Activated CD4-positive, alpha-beta memory T cell treated with anti-CD3 and anti-CD28 coated beads, Interleukin-2, amount 10 ng/mL, durations not matched to agents 7 days and 5 days (primary cell): ENCODE results near the gene CATSPER4. TPM values are rescaled to one million over a fixed set of nuclear protein-coding genes. Genes with fewer than 3 reads are reported as not detected.

ENCODE experiments used
- CTCF ChIA-PET: fragments of 350-600 bp; sonication (Branson Sonifier 250); formaldehyde crosslinking; loops from one replicate; lab custom pipeline; 2021; ENCODE audit warnings: antibody characterized with exemption, inconsistent platforms; lab: Charles Lee
- POLR2A ChIA-PET: fragments of 350-600 bp; sonication (Branson Sonifier 250); formaldehyde crosslinking; loops from one replicate; lab custom pipeline; 2021; ENCODE audit warnings: antibody characterized with exemption; lab: Charles Lee
- DNase-seq: peaks from one replicate; pipeline ENCODE4 v3.0.0-alpha.2; 2020
- H3K27ac Mint-ChIP-seq: one replicate; pipeline ENCODE4 v1.8.0; 2021; ENCODE audit warnings: mild to moderate bottlenecking, mixed read lengths
- H3K27me3 Mint-ChIP-seq: one replicate; pipeline ENCODE4 v1.8.0; 2021; ENCODE audit warnings: mixed read lengths
- H3K36me3 Mint-ChIP-seq: one replicate; pipeline ENCODE4 v1.8.0; 2021; ENCODE audit warnings: low read depth, mixed read lengths
- H3K4me1 Mint-ChIP-seq: one replicate; pipeline ENCODE4 v1.8.0; 2021; ENCODE audit warnings: mixed read lengths
- H3K4me3 Mint-ChIP-seq: one replicate; pipeline ENCODE4 v1.8.0; 2021; ENCODE audit warnings: mild to moderate bottlenecking, mixed read lengths
- H3K9me3 Mint-ChIP-seq: one replicate; pipeline ENCODE4 v1.8.0; 2021; ENCODE audit warnings: mixed read lengths
- total RNA-seq, 2 experiments: library from RNA; stranded (reverse); gene quantifications; one replicate each; pipeline ENCODE4 v1.2.3, GENCODE V29; 2021

CATSPER4 gene
- total RNA-seq, 2 experiments from 2014 or later, result not detected

DNA sequence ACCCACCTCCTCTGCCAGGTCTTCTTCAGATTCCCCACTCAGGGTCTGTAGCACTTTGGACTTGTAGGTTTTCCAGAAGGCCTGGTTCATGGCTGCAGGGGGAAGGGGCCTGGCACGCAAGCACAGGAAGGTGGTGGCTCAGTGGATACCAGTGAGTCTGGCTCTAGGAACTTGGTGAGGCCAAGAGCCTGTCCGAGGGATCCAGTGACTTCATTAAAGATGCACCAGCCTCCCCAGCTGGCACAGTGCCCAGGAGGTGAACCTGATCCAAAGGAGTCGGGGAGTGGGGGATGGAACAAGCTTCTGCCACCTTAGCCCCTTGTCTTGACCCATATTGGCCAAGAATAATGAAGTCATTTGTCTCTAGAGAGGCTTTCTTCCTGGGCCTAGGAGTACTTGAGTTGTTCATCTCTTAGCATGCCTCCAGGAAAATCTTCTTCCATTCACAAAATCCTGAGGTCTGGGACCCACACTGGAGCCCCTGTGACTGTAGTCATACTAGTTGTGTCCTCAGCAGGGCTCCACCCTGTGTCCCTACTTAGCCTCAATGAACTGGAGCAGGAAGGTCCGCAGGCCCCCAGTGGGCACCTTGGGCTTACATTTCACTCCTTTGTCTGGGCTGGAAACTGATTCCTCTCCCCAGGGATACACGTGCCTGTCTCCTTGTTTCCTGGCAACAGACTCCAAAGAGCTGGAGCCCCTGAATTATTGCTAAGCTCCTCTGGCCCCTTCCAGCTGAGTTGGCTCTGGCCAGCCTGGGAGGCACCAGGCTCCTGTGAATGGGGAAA lies 21.8 kb upstream of the CATSPER4 start, which contains the start of gene C1orf232:
TSS of gene C1orf232 (minus strand) at position 554 of the 788 bp plus-strand sequence. CDS start at position 90, 464 bp downstream.
- Mint-ChIP-seq H3K9me3 (no peaks in the 10 kb centered on the region), H3K4me3 (peak within 1 kb of the TSS; percentile 83), H3K4me1 (peaks cover 38% of the 10 kb centered on the region), H3K27me3 (peaks cover 9% of the 10 kb centered on the region), H3K36me3 (no peaks in the 10 kb centered on the region), H3K27ac (peak within 1 kb of the TSS; percentile 70)
- DNase-seq, result no peak
- ChIA-PET POLR2A (interaction anchor here (4.6 kb wide), 1 partner anchor 66 kb away, joined by 46 read pairs; the partner anchor contains the start of gene CEP85), CTCF (interaction anchor here (1.3 to 2.8 kb wide), 8 partner anchors 26 to 249 kb away, joined by 3 to 114 read pairs (median 10); partner anchors contain the start of genes CEP85 and SH3BGRL3)

DNA sequence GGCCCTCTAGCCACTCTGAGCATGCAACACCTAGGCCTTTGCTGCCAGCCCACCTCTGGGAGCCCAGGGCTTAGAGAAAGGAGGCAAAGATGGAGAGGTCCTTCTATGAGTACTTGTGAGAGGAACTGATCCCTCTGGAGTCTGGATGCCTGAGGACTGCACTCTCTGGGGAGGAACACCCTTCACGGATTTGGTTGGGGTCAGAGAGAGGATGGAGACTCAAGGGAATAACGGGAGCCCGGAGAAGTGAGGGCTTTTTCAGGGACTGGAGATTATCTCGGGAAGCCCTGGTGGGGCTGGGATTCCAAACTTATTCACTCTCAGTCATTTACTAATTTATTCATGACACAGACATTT lies 21.2 kb upstream of the CATSPER4 start:
- H3K27me3 Mint-ChIP-seq, result peaks cover 5% of the 10 kb centered on the region
- no peaks in the 10 kb centered on the region for H3K9me3 Mint-ChIP-seq
- ChIA-PET CTCF (interaction anchor here (0.7 to 2.8 kb wide), 52 partner anchors 8 to 331 kb away, joined by 3 to 114 read pairs (median 5); partner anchors contain the start of genes CD52, CEP85, CNKSR1 and FAM110D), POLR2A (interaction anchor here (0.6 to 4.6 kb wide), 13 partner anchors 13 to 263 kb away, joined by 3 to 46 read pairs (median 4); partner anchors contain the start of genes CEP85, PAFAH2, SH3BGRL3 and STMN1)
- DNase-seq, result no peak
- H3K36me3 Mint-ChIP-seq, result no peaks in the 10 kb centered on the region
- H3K27ac Mint-ChIP-seq, result no peak overlapping the region
- H3K4me3 Mint-ChIP-seq, result peak overlapping the region; percentile 83
- peaks cover 37% of the 10 kb centered on the region for H3K4me1 Mint-ChIP-seq

DNA sequence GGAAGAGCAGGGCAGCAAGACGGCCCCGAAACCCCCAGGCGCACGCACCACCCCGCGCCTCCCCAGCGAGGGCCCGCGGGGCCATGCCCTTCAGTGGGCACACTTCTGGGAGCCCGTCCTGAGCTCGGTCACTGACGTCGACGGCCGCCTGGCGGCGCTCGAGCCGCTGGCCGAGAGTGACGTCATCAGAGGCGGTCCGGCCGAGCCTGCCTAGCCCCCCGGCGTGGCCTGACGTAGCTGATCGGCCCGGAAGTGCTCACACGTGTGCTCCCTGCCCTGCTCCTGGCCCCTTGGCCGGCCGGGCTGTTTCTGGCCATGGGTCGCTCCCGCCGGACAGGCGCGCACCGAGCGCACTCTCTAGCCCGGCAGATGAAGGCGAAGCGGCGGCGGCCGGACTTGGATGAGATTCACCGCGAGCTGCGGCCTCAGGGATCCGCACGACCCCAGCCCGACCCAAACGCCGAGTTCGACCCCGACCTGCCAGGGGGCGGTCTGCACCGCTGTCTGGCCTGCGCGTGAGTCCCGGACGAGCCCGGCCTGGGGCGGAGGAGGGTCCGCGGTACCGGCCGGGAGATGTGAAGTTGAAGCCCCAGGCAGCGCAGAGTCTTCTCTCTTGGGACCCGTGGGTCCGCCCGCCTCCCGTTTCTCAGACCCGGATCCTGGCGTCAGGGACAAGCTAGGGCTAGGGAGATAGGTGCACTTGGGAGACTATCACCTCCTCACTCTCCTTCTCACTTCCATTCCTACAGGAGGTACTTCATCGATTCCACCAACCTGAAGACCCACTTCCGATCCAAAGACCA lies 20.5 kb upstream of the CATSPER4 start, which contains the start of gene ZNF593:
TSS of gene ZNF593 (plus strand) at position 240 of the 803 bp plus-strand sequence. CDS start at position 316, 76 bp downstream.
- CTCF ChIA-PET, result interaction anchor here (0.7 to 2.8 kb wide), 62 partner anchors 8 to 730 kb away, joined by 3 to 114 read pairs (median 5); partner anchors contain the start of genes CD52, CEP85, CNKSR1 and FAM110D

DNA sequence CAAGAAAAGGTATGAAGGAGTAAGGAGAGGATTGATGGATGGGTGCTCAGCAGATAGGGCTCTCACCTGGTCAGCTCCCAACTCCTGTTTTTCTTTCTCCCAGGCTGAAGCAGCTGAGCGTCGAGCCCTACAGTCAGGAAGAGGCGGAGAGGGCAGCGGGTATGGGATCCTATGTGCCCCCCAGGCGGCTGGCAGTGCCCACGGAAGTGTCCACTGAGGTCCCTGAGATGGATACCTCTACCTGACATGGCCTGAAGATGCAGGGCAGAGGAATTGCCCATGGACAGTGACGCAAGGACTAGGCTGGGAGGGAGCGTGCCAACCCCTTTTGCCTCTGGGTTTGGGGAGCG lies 20.0 kb upstream of the CATSPER4 start:
- ChIA-PET POLR2A (interaction anchor here (1.2 to 4.6 kb wide), 10 partner anchors 11 to 246 kb away, joined by 3 to 46 read pairs (median 4); partner anchors contain the start of genes CEP85 and SH3BGRL3), CTCF (interaction anchor here (1.1 to 2.8 kb wide), 28 partner anchors 9 to 730 kb away, joined by 3 to 114 read pairs (median 5); partner anchors contain the start of genes CEP85, FAM110D, GPATCH3 and SH3BGRL3)
- Mint-ChIP-seq H3K27ac (peak overlapping the region; percentile 70), H3K9me3 (no peaks in the 10 kb centered on the region), H3K4me1 (peaks cover 27% of the 10 kb centered on the region), H3K4me3 (peak overlapping the region; percentile 83), H3K36me3 (no peaks in the 10 kb centered on the region), H3K27me3 (no peaks in the 10 kb centered on the region)
- no peak for DNase-seq

More for the DNA sequence above, 20.5 kb upstream of the CATSPER4 start, which contains the start of gene ZNF593:
- DNase-seq, result peak; percentile 90
- Mint-ChIP-seq H3K9me3 (no peaks in the 10 kb centered on the region), H3K4me3 (peak within 1 kb of the TSS; percentile 83), H3K4me1 (peaks cover 32% of the 10 kb centered on the region), H3K27ac (peak within 1 kb of the TSS; percentile 70), H3K36me3 (no peaks in the 10 kb centered on the region), H3K27me3 (no peaks in the 10 kb centered on the region)
- POLR2A ChIA-PET, result interaction anchor here (0.6 to 4.6 kb wide), 13 partner anchors 12 to 264 kb away, joined by 3 to 46 read pairs (median 4); partner anchors contain the start of genes CEP85, PAFAH2, SH3BGRL3 and STMN1

DNA sequence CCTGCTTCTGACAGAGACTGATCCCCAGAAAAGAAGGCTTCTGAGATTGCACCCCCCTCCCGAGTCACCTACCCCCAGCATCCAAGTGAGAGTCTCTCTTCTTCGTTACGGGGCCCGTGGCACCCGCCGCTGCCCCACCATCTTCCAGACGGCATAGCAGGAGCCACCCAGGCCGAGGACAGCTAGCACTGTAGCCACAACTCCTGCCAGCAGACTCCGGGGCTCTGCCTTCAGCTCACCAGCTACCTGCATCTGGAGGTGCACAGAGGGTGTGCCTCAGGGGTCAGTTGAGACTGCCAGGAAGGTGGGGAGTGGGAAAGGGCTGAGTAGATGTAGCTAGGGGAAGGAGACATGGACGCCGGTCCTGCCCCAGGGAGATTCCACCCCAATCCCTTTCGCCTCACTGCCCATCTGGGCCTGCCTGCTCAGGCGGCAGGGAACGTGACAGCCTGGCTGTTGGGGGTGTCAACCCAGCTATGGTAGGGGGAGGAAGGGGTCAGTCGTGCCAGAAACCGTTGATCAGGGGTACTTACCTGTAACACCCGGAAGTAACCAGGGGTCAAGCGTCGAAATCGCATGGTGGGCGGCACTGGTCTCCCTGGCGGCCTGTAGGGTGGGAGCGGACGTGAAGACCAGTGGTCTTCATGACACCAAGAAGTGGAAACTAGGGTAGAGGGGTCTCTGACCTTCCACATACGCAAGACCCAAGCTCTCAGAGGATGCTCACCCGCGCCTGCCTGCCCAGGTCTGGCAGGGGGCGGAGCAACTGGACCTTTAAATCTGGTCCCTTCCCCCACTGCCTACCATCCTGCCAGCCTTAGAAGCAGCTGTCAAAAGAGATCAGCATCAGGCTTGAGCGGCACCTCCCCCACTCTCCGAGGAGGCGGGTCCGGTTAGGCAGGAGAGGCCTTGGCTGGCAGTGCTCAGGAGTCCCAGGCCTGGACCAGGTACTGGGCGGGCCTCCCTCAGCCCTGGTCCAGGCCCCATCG lies 19.0 kb upstream of the CATSPER4 start, which contains the start of gene ZNF593OS:
TSS of gene ZNF593OS (minus strand) at position 749 of the 989 bp plus-strand sequence. CDS start at position 578, 171 bp downstream.
- H3K36me3 Mint-ChIP-seq, result no peaks in the 10 kb centered on the region
- peak within 1 kb of the TSS; percentile 83 for H3K4me3 Mint-ChIP-seq
- H3K9me3 Mint-ChIP-seq, result no peaks in the 10 kb centered on the region
- H3K4me1 Mint-ChIP-seq, result peaks cover 21% of the 10 kb centered on the region
- no peak for DNase-seq
- no peaks in the 10 kb centered on the region for H3K27me3 Mint-ChIP-seq
- H3K27ac Mint-ChIP-seq, result no peak within 1 kb of the TSS
- CTCF ChIA-PET, result interaction anchor here (0.6 to 3.6 kb wide), 4 partner anchors 14 to 62 kb away, joined by 3 to 37 read pairs (median 22); partner anchors contain the start of genes CEP85 and FAM110D
- POLR2A ChIA-PET, result interaction anchor here (3.0 to 4.6 kb wide), 2 partner anchors 31 to 63 kb away, joined by 17 to 46 read pairs; partner anchors contain the start of gene CEP85

DNA sequence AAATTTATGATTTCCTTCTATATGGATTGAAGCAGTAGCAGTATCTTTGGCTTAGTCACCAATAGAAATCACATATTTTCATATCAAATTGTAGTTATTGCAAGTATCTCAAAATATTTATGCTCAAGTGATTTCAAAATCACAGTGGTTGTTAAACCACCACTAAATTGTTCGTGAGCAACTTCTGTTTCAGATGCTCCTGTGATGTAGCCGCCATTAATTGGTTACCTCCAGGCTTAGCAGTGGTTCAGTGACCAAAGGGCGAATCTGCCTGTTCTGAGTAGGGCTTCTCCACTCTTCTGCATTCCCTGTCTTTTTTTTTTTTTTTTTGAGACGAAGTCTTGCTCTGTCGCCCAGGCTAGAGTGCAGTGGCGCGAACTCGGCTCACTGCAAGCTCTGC lies 15.1 kb upstream of the CATSPER4 start:
- CTCF ChIA-PET, result interaction anchor here (0.7 to 3.0 kb wide), 3 partner anchors 9 to 242 kb away, joined by 4 to 14 read pairs (median 8); partner anchors contain the start of gene CEP85
- no peak overlapping the region for H3K27ac Mint-ChIP-seq

DNA sequence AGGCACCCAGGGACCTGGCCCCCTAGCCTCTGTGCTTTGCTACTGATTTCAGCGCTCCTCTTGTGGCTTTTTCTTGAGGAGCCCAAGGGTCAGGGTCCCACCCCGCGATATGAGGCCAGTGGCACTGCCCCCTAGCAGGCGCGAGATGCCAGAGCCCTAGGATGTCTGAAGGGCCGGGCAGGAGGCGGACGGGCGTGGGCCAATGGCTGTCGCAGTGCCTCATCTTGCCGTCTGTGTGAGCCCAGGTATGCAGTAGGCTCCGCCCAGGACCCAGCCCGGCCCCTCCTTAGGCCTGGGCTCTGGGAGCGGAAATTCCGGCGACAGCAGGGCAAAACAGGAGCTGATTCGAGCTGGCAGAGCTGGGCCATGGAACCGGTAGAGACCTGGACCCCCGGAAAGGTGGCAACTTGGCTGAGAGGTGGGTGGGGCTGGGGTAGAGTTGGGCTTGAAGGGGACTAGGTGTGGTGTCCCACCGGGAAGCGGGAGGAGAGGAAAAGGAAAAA lies 13.2 kb upstream of the CATSPER4 start, which contains the start of gene CNKSR1:
TSS of gene CNKSR1 (plus strand) at position 310 of the 503 bp plus-strand sequence. CDS start at position 367, 57 bp downstream.
- Mint-ChIP-seq H3K36me3 (no peaks in the 10 kb centered on the region), H3K27me3 (no peaks in the 10 kb centered on the region), H3K9me3 (no peaks in the 10 kb centered on the region), H3K4me3 (peak within 1 kb of the TSS; percentile 50), H3K27ac (no peak within 1 kb of the TSS), H3K4me1 (no peaks in the 10 kb centered on the region)
- CTCF ChIA-PET, result interaction anchor here (0.7 to 3.0 kb wide), 3 partner anchors 8 to 240 kb away, joined by 4 to 14 read pairs (median 8); partner anchors contain the start of genes CEP85 and ZNF593
- no peak for DNase-seq
- POLR2A ChIA-PET, result interaction anchor here (1.0 to 2.0 kb wide), 2 partner anchors 56 to 57 kb away, joined by 4 to 7 read pairs; partner anchors contain the start of gene CEP85

More for the DNA sequence above, 15.1 kb upstream of the CATSPER4 start:
- DNase-seq, result no peak
- Mint-ChIP-seq H3K27me3 (no peaks in the 10 kb centered on the region), H3K36me3 (no peaks in the 10 kb centered on the region), H3K9me3 (no peaks in the 10 kb centered on the region), H3K4me1 (peaks cover 11% of the 10 kb centered on the region), H3K4me3 (no peak overlapping the region)
- POLR2A ChIA-PET, result interaction anchor here (1.4 kb wide), 1 partner anchor 17 kb away, joined by 3 read pairs; no protein-coding TSS in a partner anchor

DNA sequence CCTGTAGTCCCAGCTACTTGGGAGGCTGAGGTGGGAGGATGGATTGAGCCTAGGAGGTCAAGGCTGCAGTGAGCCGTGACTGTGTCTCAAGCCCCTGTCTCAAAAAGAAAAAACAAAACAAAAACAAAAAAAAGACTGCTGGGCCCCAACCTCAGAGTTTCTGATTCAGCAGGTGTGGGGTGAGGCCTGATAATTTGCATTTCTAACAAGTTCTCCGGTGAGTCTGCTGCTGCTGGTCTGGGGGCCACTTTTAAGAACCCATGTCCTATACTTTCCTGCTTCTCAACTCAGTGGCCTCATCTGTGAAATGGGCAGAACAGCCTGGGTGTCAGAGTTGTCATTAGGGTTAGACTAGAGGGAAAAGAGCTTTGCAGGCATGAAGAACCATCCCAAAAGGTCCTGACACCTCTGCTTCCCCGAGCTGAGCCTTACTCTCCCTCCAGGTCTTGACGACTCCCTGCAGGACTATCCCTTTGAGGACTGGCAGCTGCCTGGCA lies 10.3 kb upstream of the CATSPER4 start:
- H3K27ac Mint-ChIP-seq, result no peak overlapping the region
- POLR2A ChIA-PET, result interaction anchor here (0.7 to 1.0 kb wide), 2 partner anchors 22 to 55 kb away, joined by 3 read pairs; no protein-coding TSS in a partner anchor
- DNase-seq, result no peak
- CTCF ChIA-PET, result interaction anchor here (1.3 to 3.2 kb wide), 4 partner anchors 10 to 55 kb away, joined by 3 to 13 read pairs (median 4); partner anchors contain the start of genes CEP85 and ZNF593
- no peaks in the 10 kb centered on the region for H3K9me3 Mint-ChIP-seq
- no peaks in the 10 kb centered on the region for H3K27me3 Mint-ChIP-seq
- H3K36me3 Mint-ChIP-seq, result no peaks in the 10 kb centered on the region
- H3K4me1 Mint-ChIP-seq, result no peaks in the 10 kb centered on the region
- H3K4me3 Mint-ChIP-seq, result no peak overlapping the region

DNA sequence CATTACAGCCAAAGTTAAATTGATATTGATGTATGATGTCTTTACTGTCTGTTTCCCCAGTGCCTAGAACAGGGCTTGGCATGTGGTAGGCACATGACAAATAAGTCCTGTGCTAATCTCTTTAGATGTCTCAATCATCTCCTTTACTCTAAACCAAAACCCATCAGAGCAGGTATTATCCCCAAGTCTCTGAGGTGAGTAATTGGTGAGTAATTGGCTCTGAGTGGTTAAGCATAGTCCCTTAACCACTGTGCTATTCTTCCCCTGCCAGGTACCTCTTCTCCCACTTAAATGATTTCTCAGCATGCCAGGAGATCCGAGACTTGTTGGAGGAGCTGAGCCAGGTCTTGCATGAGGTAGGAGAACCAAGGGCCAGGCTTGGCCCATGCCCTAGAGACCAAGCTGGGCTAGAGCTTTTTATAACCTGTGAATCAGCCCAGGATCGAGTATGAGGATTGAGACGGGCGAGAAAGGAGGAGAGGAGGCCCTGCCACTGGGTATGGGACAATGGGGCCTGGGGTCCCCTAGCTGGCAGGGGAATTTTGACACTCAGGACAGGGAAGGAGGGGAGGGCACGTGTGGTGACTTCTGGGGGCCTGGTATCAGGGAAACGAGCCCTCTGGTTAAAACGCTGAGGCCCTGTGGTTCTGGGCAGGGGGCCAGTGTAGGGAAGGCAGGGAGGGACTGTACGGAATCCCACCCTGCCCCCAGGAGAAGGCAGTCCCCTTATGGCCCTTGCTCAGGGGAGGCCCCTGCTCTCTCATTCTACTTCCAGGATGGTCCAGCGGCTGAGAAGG lies 8.6 kb upstream of the CATSPER4 start:
- Mint-ChIP-seq H3K27me3 (no peaks in the 10 kb centered on the region), H3K4me1 (no peaks in the 10 kb centered on the region), H3K36me3 (no peaks in the 10 kb centered on the region), H3K9me3 (no peaks in the 10 kb centered on the region), H3K4me3 (no peak overlapping the region), H3K27ac (no peak overlapping the region)
- POLR2A ChIA-PET, result interaction anchor here (1.0 kb wide), 1 partner anchor 12 kb away, joined by 4 read pairs; the partner anchor contains the start of gene ZNF593
- CTCF ChIA-PET, result interaction anchor here (1.1 to 1.6 kb wide), 3 partner anchors 12 to 50 kb away, joined by 3 to 4 read pairs (median 4); partner anchors contain the start of gene ZNF593
- no peak for DNase-seq

DNA sequence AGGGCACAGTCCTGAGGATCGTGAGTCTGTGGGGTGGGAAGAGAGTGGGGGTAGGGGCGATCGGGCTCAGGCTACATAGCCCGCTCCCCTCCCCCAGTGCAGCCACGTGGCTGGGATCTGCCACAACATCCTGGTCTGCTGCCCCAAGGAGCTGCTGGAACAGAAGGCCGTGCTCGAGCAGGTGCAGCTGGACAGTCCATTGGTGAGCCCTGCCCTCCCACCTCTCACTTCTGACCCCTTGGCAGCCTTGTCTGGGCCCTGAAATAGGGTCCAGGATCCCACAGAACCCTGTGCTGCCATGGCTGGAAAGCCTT lies 8.1 kb upstream of the CATSPER4 start:
- H3K9me3 Mint-ChIP-seq, result no peaks in the 10 kb centered on the region
- H3K36me3 Mint-ChIP-seq, result no peaks in the 10 kb centered on the region
- H3K4me3 Mint-ChIP-seq, result no peak overlapping the region
- no peak for DNase-seq
- no peaks in the 10 kb centered on the region for H3K27me3 Mint-ChIP-seq
- H3K27ac Mint-ChIP-seq, result no peak overlapping the region
- POLR2A ChIA-PET, result interaction anchor here (1.0 kb wide), 1 partner anchor 13 kb away, joined by 4 read pairs; the partner anchor contains the start of gene ZNF593
- no peaks in the 10 kb centered on the region for H3K4me1 Mint-ChIP-seq
- CTCF ChIA-PET, result interaction anchor here (1.6 kb wide), 1 partner anchor 13 kb away, joined by 4 read pairs; the partner anchor contains the start of gene ZNF593
